Activated naive CD8-positive, alpha-beta T cell treated with anti-CD3 and anti-CD28 coated beads, Interleukin-2, amount 50 U/mL, for 16 hours (primary cell): Measurements from ENCODE around the gene MCU.
"Not testable (repeated sequence)": the region's sequence is repeated elsewhere in the genome, so short reads cannot be mapped to it uniquely, and the experiment has no call there.

Source experiments
- DNase-seq: peaks from one replicate; pipeline ENCODE4 v3.0.0-alpha.2; 2020; ENCODE audit warnings: low read depth, low spot score

MCU gene

GRCh38 chr10:72687035-72687434 lies 4.9 kb upstream of the MCU start:
- DNase-seq: no peak

DNA sequence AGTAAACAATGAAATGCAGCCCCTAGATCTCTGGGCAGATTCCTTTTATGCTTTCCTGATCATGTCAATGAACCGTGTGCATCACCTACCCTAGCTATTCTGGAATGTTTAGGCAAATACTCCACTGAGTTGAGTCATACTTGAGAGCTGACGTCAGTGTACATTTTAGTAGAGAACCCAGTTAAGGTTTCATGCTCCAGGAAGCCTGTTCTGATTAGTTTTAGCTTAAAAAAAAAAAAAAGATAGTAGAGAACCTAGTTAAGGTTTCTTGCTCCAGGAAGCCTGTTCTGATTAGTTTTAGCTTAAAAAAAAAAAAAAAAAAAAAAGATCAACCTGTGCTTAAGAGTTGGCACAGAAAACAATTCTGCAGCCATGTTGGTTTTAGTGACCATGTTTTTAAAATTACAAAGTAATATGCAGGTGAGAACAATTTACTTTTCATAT lies 3.7 kb upstream of the MCU start:
- DNase-seq: no peak

- DNase-seq: no peak
Observed at GRCh38 chr10:72689660-72690059, 2.3 kb upstream of the MCU start.

DNA sequence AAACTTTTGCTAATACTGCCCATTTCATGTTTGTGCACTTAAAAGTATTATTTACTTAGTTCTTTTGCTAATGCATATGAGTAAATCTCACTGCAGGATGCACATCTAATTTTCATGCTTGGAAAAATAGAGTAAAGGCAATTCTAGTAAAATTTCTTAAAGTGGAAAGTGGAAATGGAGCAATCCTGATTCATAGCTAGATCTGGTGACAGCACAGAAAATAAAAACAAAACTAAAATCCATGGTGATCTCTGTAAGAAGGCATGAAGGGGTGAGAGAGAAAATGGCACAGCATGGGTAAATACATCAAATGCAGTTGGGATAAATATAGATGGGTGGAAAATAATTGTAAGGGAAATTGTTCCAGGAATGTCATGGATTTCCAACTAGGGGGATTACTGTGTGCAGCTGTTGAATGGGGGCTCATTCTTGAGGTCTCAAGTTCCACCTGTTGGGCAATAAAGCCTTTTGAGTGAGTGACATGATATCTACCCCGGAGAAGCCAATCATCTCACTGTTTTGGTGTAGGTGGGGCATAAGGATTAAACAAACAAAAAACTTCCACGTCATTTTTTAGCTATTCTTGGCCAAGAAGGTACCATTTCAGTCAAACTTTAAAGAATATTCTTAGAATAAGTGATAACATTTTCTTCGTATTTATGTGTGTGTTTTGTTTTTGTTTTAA lies 1.7 kb upstream of the MCU start:
- no peak for DNase-seq

GRCh38 chr10:72691470-72691862 lies 477 bp upstream of the MCU start:
- no peak for DNase-seq

DNA sequence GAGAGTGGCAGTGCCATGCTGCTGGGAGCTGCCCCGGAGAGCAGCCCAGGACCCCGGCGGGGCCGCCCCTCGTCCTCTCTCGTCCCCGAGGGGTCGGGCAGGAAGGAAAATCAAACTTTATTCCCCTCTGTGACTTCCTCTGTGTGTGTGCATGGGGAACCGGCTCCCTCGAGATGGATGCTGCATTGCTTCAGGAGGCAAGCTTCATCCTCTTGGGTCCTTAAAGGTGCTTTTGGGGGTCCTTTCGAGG lies 726 bp downstream of the MCU start:
- DNase-seq: no peak

GRCh38 chr10:72692994-72693781 lies 1.2 kb downstream of the MCU start:
- DNase-seq: no peak

GRCh38 chr10:72694476-72695369 lies 2.8 kb downstream of the MCU start:
- no peak for DNase-seq

DNA sequence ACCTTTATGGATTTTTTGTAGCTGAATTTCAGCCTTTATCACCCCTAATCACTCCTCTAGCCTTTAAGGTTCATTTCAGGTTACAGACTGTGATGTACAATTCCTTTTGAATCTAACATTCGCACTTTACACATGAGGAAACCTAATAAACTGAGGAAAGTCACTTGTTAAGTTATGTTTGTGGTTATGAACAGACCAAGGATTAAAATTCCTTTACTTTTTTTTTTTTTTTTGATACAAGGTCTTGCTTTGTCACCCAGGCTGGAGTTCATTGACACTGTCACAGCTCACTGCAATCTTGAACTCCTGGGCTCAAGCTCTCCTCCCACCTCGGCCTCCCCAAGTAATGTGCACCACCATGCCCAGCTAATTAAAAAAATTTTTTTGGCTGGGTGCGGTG lies 3.6 kb downstream of the MCU start:
- DNase-seq: no peak

- DNase-seq: no peak
Observed at GRCh38 chr10:72697716-72698115, 5.8 kb downstream of the MCU start.

DNA sequence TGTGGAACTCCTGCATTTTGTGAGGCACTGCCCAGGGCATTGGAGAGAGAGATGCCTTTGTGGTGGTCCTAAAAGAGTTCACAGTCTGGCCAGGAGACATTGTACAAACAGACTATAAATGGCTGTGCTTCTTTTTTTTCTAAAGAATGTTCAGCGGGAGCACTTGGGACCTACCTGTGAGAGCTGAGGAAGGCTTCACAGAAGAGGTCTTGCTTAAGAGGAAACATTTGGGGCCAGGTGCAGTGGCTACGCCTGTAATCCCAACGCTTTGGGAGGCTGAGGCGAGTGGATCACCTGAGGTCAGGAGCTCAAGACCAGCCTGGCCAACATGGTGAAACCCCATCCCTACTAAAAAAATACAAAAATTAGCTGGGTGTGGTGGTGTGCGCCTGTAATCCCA lies 10.5 kb downstream of the MCU start:
- not testable (repeated sequence) for DNase-seq

GRCh38 chr10:72702868-72703581 lies 11.1 kb downstream of the MCU start:
- no peak for DNase-seq

DNA sequence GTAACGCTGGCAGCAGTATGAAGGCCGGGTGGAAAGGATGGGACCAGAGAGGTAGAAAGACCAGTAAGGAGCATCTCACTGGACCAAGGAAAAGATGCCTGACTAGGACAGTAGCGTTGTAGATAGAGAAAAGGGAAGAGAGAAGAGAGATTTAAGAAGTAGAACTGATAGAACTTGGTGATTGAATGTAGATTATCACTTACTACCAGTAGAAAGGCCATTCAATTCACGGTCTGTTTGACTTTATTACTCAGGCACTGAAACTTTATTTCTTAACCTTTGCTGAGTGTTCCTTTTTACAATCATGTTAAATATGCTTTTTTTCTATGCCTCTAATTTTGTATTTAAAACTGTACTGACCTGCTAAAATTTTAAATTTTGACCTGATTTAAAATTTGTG lies 12.2 kb downstream of the MCU start:
- no peak for DNase-seq

- DNase-seq: no peak
Observed at GRCh38 chr10:72709041-72709440, 17.1 kb downstream of the MCU start.

GRCh38 chr10:72712136-72712535 lies 20.2 kb downstream of the MCU start:
- DNase-seq: no peak

DNA sequence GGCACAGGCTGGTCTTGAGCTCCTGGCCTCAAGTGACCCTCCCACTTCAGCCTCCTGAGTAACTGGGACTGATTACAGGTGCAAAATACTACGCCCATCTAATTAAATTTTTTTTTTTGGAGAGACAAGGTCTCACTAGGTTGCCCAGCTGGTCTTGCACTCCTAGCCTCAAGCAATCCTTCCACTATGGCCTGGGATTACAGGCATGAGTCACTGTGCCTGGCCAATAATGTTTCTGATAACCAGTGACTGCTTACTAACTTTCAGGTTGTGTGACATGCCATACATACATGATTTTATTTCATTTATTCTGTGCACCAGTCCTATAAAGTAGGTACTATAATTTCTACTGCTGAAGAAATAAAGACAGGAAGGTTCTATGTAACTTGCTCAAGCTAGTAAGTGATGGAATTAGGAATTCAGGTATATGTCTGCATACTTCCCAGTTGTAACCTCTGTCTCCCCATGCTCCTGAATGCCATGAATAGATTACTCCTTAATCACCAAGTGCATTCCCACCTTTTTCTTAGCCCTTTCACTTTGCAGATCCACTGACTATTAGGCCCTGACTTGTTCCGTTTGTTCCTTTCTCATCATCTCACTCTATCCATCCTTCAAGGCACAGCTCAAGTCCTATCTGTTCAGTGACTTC lies 28.1 kb downstream of the MCU start:
- DNase-seq: no peak

DNA sequence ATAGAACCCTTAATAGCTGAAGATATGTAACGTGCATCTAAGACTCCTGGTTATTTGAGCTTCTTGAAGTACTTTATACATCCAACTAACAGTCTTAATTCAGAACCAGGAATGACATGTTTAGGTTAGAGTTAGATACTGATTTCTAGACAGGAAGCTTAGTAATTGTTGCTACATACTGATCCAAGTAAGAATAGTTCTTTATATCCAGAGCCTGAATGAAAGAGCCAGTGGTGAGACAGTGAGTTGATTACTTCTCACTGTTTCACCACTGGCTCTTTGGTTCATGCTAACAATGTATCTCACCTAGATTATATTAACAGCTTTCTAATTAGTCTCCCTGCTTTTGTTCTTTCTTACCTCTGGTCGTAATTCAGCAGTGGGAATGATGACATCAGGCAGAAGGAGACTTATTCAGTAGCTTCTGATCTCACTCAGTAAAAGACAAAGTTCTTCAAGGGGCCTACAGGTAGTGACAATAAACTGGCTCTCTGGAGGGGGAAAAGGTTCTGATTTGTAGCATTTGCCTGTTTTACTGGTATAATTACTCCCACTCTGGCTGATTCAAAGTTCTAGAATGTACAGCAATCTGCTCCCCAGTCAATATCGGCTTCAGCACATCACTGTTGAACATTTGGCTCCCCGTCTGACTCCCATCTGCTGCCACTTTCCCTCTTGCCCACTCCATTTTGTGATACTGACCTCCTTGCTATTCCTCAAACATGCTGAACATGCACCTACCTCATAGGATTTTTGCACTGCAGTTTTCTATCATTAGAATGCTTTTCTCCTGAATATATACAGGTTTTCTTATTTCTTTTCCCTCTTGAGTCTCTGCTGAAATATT lies 29.1 kb downstream of the MCU start:
- no peak for DNase-seq

- no peak for DNase-seq
Observed at GRCh38 chr10:72727130-72727529, 35.2 kb downstream of the MCU start.

DNA sequence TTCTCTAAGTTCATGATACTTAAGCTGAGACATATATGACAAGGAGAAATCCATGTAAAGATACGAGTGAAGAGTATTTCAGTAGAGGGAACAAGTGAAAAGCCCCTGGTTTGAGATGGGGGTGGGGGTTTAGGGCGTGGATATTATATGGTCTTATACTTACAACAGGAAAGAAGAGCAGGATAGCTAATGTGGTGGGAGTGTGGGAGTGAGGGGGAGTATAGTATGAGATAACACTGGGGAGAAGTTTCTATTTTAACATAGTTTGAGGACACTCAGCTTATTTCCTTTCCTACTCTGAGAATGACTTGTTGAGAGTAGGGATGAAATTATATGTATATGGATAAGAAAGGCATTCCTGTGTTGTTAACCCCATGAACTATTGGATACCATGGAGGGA lies 36.5 kb downstream of the MCU start:
- no peak for DNase-seq

- DNase-seq: no peak
Observed at GRCh38 chr10:72729528-72729927, 37.6 kb downstream of the MCU start.

- DNase-seq: no peak
Observed at GRCh38 chr10:72730479-72730878, 38.5 kb downstream of the MCU start.
